ENCODE results near the gene RAB5IF.

- no peak for TF ChIP-seq POLR2A (IDR thresholded peaks at IDR 0.05)
- TF ChIP-seq POLR2AphosphoS5 (IDR thresholded peaks at IDR 0.05) = no peak
- TF ChIP-seq CTCF (IDR thresholded peaks at IDR 0.05) = no peak
- TF ChIP-seq EP300 (IDR thresholded peaks at IDR 0.05) = no peak
Measured at GRCh38 chr20:36658300-36658699, 52.7 kb downstream of the RAB5IF start.
